Subcutaneous adipose tissue (tissue), 4 donors: ENCODE results near the gene OTC. TPM values are rescaled to one million over a fixed set of nuclear protein-coding genes. Genes with fewer than 3 reads are reported as not detected.

Source experiments
- CTCF ChIP-seq: fragments of 450-650 bp; IDR thresholded peaks from one replicate; pipeline ENCODE4 v1.5.1; 2016; ENCODE audit warnings: low read depth, mild to moderate bottlenecking, control low read depth, antibody characterized with exemption, moderate library complexity
- total RNA-seq, 4 donors: library from RNA; depleted of rRNA; stranded (reverse); fragments of >200 nt; gene quantifications; one replicate each; pipeline ENCODE4 v1.1.0, GENCODE V29; 2016

The OTC gene
- total RNA-seq, 4 donors from 2014 or later = 2.1 TPM; not detected in 3

- no peak for TF ChIP-seq CTCF
Observed at GRCh38 chrX:38376747-38377146, 24.3 kb downstream of the OTC start.

GRCh38 chrX:38379088-38379487 lies 26.7 kb downstream of the OTC start:
- TF ChIP-seq CTCF = no peak

GRCh38 chrX:38382663-38383062 lies 30.3 kb downstream of the OTC start:
- TF ChIP-seq CTCF = no peak

- no peak for TF ChIP-seq CTCF
Observed at GRCh38 chrX:38400389-38400910, 48.0 kb downstream of the OTC start.

GRCh38 chrX:38402118-38402517 lies 49.7 kb downstream of the OTC start:
- TF ChIP-seq CTCF = no peak

GRCh38 chrX:38403834-38404233 lies 51.4 kb downstream of the OTC start:
- TF ChIP-seq CTCF = no peak

GRCh38 chrX:38407126-38407525 lies 54.7 kb downstream of the OTC start:
- no peak for TF ChIP-seq CTCF
